H9 (cell line): ENCODE results near the gene INO80. TPM values are rescaled to one million over a fixed set of nuclear protein-coding genes. Genes with fewer than 3 reads are reported as not detected.

Experiments
- DNase-seq: peaks from one replicate; pipeline ENCODE4 v3.0.0-alpha.2; 2017
- H2AFZ ChIP-seq: one replicate; pipeline ENCODE4 v1.6.1; 2013; ENCODE audit warnings: mild to moderate bottlenecking, low read length, control low read depth, moderate library complexity
- H2AK5ac ChIP-seq: 2 replicates; pipeline ENCODE4 v1.6.1; 2013; ENCODE audit warnings: low read length, control low read depth, mixed read lengths; ENCODE audit not compliant: insufficient read length
- H2BK120ac ChIP-seq: one replicate; pipeline ENCODE4 v1.6.1; 2013; ENCODE audit warnings: low read depth, mild to moderate bottlenecking, low read length, control low read depth, inconsistent platforms; ENCODE audit not compliant: poor library complexity, severe bottlenecking
- H2BK12ac ChIP-seq: 2 replicates; pipeline ENCODE4 v1.6.1; 2013; ENCODE audit warnings: low read length, control low read depth, mixed read lengths, low read depth; ENCODE audit not compliant: insufficient read length
- H2BK15ac ChIP-seq: 2 replicates; pipeline ENCODE4 v1.6.1; 2013; ENCODE audit warnings: low read depth, low read length, control low read depth
- H2BK20ac ChIP-seq: one replicate; pipeline ENCODE4 v1.6.1; 2013; ENCODE audit warnings: low read depth, mild to moderate bottlenecking, low read length, control low read depth, inconsistent platforms; ENCODE audit not compliant: poor library complexity, severe bottlenecking
- H2BK5ac ChIP-seq: 2 replicates; pipeline ENCODE4 v1.6.1; 2013; ENCODE audit warnings: low read length, control low read depth, mixed read lengths; ENCODE audit not compliant: insufficient read length
- H3K14ac ChIP-seq: 2 replicates; pipeline ENCODE4 v1.6.1; 2013; ENCODE audit warnings: low read length, control low read depth; ENCODE audit not compliant: insufficient read depth
- H3K18ac ChIP-seq: 2 replicates; pipeline ENCODE4 v1.6.1; 2013; ENCODE audit warnings: low read depth, mild to moderate bottlenecking, mixed read lengths, low read length, control low read depth; ENCODE audit not compliant: insufficient read length
- H3K23ac ChIP-seq: 2 replicates; pipeline ENCODE4 v1.6.1; 2013; ENCODE audit warnings: low read length, control low read depth, mixed read lengths, low read depth; ENCODE audit not compliant: insufficient read length
- H3K23me2 ChIP-seq: 2 replicates; pipeline ENCODE4 v1.6.1; 2013; ENCODE audit warnings: low read depth, mild to moderate bottlenecking, mixed read lengths, low read length, control low read depth; ENCODE audit not compliant: insufficient read length, poor library complexity, severe bottlenecking
- H3K27ac ChIP-seq: 2 replicates; pipeline ENCODE4 v1.5.1; 2013; ENCODE audit warnings: low read length, control low read depth, mixed read lengths, low read depth; ENCODE audit not compliant: insufficient read length
- H3K27me3 ChIP-seq: 2 replicates; pipeline ENCODE4 v1.6.1; 2013; ENCODE audit warnings: low read length, control low read depth, inconsistent platforms; ENCODE audit not compliant: insufficient read depth
- H3K4ac ChIP-seq: 2 replicates; pipeline ENCODE4 v1.6.1; 2013; ENCODE audit warnings: low read depth, mild to moderate bottlenecking, control low read depth, inconsistent platforms, low read length, moderate library complexity
- H3K4me1 ChIP-seq: 2 replicates; pipeline ENCODE4 v1.6.1; 2013; ENCODE audit warnings: low read length, control low read depth, inconsistent platforms; ENCODE audit not compliant: insufficient read depth
- H3K4me2 ChIP-seq: 2 replicates; pipeline ENCODE4 v1.6.1; 2013; ENCODE audit warnings: low read length, control low read depth, mixed read lengths; ENCODE audit not compliant: insufficient read length, insufficient read depth
- H3K56ac ChIP-seq: 2 replicates; pipeline ENCODE4 v1.6.1; 2013; ENCODE audit warnings: low read depth, mild to moderate bottlenecking, mixed read lengths, low read length, control low read depth; ENCODE audit not compliant: insufficient read length
- H3K79me1 ChIP-seq: 2 replicates; pipeline ENCODE4 v1.6.1; 2013; ENCODE audit warnings: low read depth, mild to moderate bottlenecking, moderate library complexity, low read length, control low read depth, inconsistent platforms; ENCODE audit not compliant: insufficient read depth, poor library complexity, severe bottlenecking
- H3K79me2 ChIP-seq: 2 replicates; pipeline ENCODE4 v1.6.1; 2013; ENCODE audit warnings: low read length, control low read depth, inconsistent platforms; ENCODE audit not compliant: insufficient read depth
- H3K9ac ChIP-seq: 2 replicates; pipeline ENCODE4 v1.6.1; 2013; ENCODE audit warnings: low read length, control low read depth, mixed read lengths; ENCODE audit not compliant: insufficient read length; ENCODE audit errors: extremely low read depth
- H3K9me3 ChIP-seq: one replicate; pipeline ENCODE4 v1.6.1; 2013; ENCODE audit warnings: low read depth, low read length, inconsistent platforms; ENCODE audit not compliant: control insufficient read depth
- H3T11ph ChIP-seq: one replicate; pipeline ENCODE4 v1.6.1; 2013; ENCODE audit warnings: mild to moderate bottlenecking, low read length, control low read depth, inconsistent platforms
- H4K20me1 ChIP-seq: one replicate; pipeline ENCODE4 v1.6.1; 2013; ENCODE audit not compliant: control insufficient read depth, insufficient read length, insufficient read depth
- H4K5ac ChIP-seq: 2 replicates; pipeline ENCODE4 v1.6.1; 2013; ENCODE audit warnings: low read depth, mild to moderate bottlenecking, mixed read lengths, low read length, control low read depth; ENCODE audit not compliant: insufficient read length
- H4K8ac ChIP-seq: replicated peaks from 2 replicates; pipeline ENCODE4 v1.6.1; 2013; ENCODE audit warnings: low read length, control low read depth, mixed read lengths, low read depth; ENCODE audit not compliant: insufficient read length
- H4K91ac ChIP-seq: 2 replicates; pipeline ENCODE4 v1.6.1; 2013; ENCODE audit warnings: low read depth, mild to moderate bottlenecking, moderate library complexity, mixed read lengths, low read length, control low read depth; ENCODE audit not compliant: insufficient read length
- H3K27ac Mint-ChIP-seq, 3 experiments: 2 replicates in 2 of 3; 3 replicates in 1 of 3; pipeline ENCODE4 v1.8.0; 2020 to 2021; ENCODE audit warnings: mixed read lengths in 3 of 3, mild to moderate bottlenecking in 1 of 3, moderate library complexity in 1 of 3
- H3K27me3 Mint-ChIP-seq: 2 replicates; pipeline ENCODE4 v1.8.0; 2021; ENCODE audit warnings: low read depth, mild to moderate bottlenecking, moderate library complexity, mixed read lengths
- H3K36me3 Mint-ChIP-seq, 3 experiments: 2 replicates in 2 of 3; 3 replicates in 1 of 3; pipeline ENCODE4 v1.8.0; 2020 to 2021; ENCODE audit warnings: low read depth in 3 of 3, mixed read lengths in 3 of 3; ENCODE audit not compliant: insufficient read depth in 1 of 3
- H3K4me1 Mint-ChIP-seq, 2 experiments: 2 replicates each; pipeline ENCODE4 v1.8.0; 2020; ENCODE audit warnings: mixed read lengths in 2 of 2
- H3K4me3 Mint-ChIP-seq, 2 experiments: 2 replicates in 1 of 2; 3 replicates in 1 of 2; pipeline ENCODE4 v1.8.0; 2020 to 2021; ENCODE audit warnings: mild to moderate bottlenecking in 2 of 2, mixed read lengths in 2 of 2, moderate library complexity in 1 of 2
- H3K9me3 Mint-ChIP-seq, 2 experiments: 2 replicates in 1 of 2; 3 replicates in 1 of 2; pipeline ENCODE4 v1.8.0; 2020; ENCODE audit warnings: mild to moderate bottlenecking in 2 of 2, mixed read lengths in 2 of 2, moderate library complexity in 1 of 2
- WGBS: extraction: QIAGEN DNeasy Blood & Tissue Kit; methylation state at CpG from one replicate; pipeline ENCODE4 v1.1.7; 2013; ENCODE audit warnings: missing lambda C conversion rate, low lambda C conversion rate, mixed read lengths; ENCODE audit not compliant: insufficient read length; ENCODE audit errors: extremely low coverage; 5-methylcytosine and 5-hydroxymethylcytosine counted together
- total RNA-seq: library from RNA; stranded (reverse); gene quantifications from 2 replicates; pipeline ENCODE4 v1.2.1, GENCODE V29; 2021
- TF ChIP-seq, protein P1 (sequence below): fragments of 200-600 bp; sonication (generic); conservative IDR thresholded peaks from 3 replicates; pipeline ENCODE4 v1.8.0; 2021; ENCODE audit warnings: antibody characterized with exemption, mild to moderate bottlenecking

INO80 gene
- total RNA-seq, 1 experiment from 2014 or later, result 29.2 TPM

DNA sequence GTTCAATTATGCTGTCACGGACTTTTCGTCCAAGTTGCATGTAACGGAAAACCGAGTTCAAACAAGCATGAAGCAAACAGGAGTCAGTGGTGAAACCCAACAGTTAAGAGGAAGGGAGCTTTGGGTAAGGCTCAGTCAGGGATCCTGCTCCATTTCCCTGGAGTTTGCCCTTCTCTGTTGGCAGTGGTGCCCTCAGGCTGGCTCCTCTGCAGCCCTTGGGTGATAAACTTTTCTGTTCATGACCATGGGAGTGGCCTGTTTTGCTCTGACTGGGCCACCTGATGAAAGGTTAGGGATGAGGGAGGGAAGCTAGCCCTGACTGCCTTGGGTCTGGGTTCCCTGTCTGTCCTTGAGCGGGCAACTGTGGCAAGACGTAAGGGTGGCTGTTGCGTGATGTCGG is 146.7 kb downstream of the INO80 start:
- peaks cover 27 to 41% of the 10 kb centered on the region in 2 experiments for H3K4me1 Mint-ChIP-seq
- H4K20me1 ChIP-seq, result no peaks in the 10 kb centered on the region
- H3K79me2 ChIP-seq, result no peaks in the 10 kb centered on the region
- H2BK12ac ChIP-seq, result no peak overlapping the region
- H3K18ac ChIP-seq, result no peak overlapping the region
- H3K14ac ChIP-seq, result no peak overlapping the region
- no peak overlapping the region for H2BK120ac ChIP-seq
- no peak overlapping the region for H2AFZ ChIP-seq
- no peak overlapping the region for H4K8ac ChIP-seq
- H2BK5ac ChIP-seq, result no peak overlapping the region
- no peaks in the 10 kb centered on the region for H3K79me1 ChIP-seq
- H3K27me3 ChIP-seq, result no peaks in the 10 kb centered on the region
- H3T11ph ChIP-seq, result no peak overlapping the region
- DNase-seq, result no peak
- no peaks in the 10 kb centered on the region; the same call in 1 of the 2 replicates for H3K4me1 ChIP-seq
- H3K4ac ChIP-seq, result peak overlapping the region; percentile 50; the same call in 1 of the 2 replicates
- H2BK20ac ChIP-seq, result no peak overlapping the region
- no peak overlapping the region for H2BK15ac ChIP-seq
- WGBS, result no CpG with 5 or more reads among the region's 8 CpGs
- H3K4me3 Mint-ChIP-seq, result no peak overlapping the region
- H3K9me3 ChIP-seq, result no peaks in the 10 kb centered on the region
- no peak overlapping the region for H2AK5ac ChIP-seq
- no peaks in the 10 kb centered on the region for H3K36me3 Mint-ChIP-seq
- H3K4me2 ChIP-seq, result no peak overlapping the region
- H3K56ac ChIP-seq, result no peak overlapping the region
- H3K23me2 ChIP-seq, result no peaks in the 10 kb centered on the region
- H3K9me3 Mint-ChIP-seq, result no peaks in the 10 kb centered on the region; a peak in 2 of 5 replicates
- no peak overlapping the region for H3K9ac ChIP-seq
- H3K27ac ChIP-seq, result no peak overlapping the region
- no peak overlapping the region for H4K91ac ChIP-seq
- no peak overlapping the region for H4K5ac ChIP-seq
- no peak overlapping the region for H3K27ac Mint-ChIP-seq
- TF ChIP-seq, protein P1, sequence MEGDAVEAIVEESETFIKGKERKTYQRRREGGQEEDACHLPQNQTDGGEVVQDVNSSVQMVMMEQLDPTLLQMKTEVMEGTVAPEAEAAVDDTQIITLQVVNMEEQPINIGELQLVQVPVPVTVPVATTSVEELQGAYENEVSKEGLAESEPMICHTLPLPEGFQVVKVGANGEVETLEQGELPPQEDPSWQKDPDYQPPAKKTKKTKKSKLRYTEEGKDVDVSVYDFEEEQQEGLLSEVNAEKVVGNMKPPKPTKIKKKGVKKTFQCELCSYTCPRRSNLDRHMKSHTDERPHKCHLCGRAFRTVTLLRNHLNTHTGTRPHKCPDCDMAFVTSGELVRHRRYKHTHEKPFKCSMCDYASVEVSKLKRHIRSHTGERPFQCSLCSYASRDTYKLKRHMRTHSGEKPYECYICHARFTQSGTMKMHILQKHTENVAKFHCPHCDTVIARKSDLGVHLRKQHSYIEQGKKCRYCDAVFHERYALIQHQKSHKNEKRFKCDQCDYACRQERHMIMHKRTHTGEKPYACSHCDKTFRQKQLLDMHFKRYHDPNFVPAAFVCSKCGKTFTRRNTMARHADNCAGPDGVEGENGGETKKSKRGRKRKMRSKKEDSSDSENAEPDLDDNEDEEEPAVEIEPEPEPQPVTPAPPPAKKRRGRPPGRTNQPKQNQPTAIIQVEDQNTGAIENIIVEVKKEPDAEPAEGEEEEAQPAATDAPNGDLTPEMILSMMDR, result no peak
- H3K27me3 Mint-ChIP-seq, result no peaks in the 10 kb centered on the region; the same call in 1 of the 2 replicates
- no peak overlapping the region for H3K23ac ChIP-seq
